HUDEP-2 (cell line): ENCODE results near the gene CSMD2.

Experiments
- DNase-seq, 76 experiments: peaks; one replicate each; lab custom pipeline; 2025; ENCODE audit not compliant: unreplicated experiment in 76 of 76; lab: John Stamatoyannopoulos, UW

CSMD2 gene

DNA sequence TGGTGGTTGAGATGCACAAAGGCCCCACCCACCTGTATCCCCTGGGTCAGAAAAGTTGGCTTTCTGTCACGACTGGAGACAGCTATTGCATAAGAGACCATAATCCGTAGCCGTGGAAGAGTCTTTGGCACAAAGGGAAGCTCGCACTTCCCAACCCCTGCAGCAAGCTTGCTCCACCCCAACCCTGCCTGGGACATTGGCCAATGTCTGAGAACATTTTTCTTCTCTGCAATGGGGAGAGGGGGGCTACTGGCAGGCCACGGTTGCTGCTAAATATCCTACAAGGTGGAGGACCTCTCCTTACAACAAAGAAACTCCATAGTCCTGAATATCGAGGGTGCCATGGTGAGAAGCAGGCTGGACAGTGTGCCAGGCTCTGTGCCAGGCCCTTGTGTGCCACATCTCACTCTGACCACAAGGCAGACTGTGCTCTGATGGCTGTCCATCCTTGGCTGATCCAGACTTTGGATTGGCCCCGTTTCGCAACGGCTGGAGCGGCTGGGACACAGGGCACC lies 104.1 kb downstream of the CSMD2 start:
- DNase-seq, result no peak

DNA sequence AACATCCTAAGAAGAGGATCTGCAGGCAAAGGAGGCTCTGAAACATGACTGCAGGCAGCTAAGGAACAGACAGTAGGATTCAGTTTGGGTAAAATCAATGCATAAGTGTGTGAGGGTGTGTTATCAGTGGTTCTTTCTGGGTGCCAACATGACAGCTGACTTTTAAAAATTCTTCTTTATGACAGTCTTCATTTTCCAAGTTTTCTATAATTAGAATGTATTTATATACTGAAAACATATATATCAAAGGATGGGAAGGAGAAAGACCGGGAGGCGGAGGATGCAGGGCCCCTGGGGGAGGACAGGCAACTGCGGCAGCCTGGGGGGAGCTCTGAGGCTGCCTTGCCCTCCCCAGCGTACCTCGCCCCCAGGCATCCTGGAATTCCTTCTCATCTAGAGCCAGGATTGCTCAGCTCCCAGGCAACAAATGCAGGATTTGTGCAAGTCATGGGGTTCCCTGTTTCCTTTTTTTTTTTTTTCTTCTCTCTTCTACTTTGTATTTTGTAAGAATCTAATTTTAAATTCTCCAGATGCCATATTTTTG lies 104.8 kb downstream of the CSMD2 start:
- DNase-seq, result no peak

DNA sequence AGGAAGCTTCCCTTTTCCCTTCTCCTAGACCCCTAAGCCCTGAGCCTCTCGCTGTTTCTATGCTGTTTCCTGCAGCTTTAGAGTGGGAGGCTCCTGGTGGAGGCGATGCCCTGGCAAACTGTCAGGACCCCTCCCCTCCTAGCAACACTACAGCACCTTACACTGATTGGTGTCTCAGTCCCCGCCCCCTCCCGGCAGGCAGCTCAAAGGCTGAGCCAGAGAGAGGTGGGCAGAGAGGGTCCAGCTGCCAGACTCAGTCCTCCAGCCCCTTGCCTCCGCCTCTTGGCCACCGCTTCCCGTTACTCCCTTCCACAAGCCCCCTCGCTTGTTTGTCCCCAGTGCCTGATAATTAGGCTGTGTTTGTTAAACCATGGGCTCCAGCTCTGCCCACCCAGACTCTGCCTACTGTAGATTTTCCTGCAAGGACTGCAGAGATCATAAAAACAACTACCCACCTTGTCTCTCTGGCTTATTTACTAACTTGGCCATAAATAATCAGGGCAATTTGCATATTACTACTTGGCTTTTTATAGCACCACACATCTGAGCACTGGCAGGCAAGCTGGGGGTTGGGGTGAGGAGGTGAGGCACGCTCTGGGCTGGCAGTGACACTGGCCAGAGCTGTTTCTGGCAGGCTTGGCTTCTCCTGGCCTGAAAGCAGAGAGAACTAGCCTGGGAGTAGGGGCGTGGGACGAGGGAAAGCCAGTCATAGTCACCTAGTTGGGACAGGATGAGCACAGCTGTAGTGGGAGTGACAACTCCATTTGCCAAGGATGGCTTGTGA lies 107.5 kb downstream of the CSMD2 start:
- DNase-seq, result no peak

DNA sequence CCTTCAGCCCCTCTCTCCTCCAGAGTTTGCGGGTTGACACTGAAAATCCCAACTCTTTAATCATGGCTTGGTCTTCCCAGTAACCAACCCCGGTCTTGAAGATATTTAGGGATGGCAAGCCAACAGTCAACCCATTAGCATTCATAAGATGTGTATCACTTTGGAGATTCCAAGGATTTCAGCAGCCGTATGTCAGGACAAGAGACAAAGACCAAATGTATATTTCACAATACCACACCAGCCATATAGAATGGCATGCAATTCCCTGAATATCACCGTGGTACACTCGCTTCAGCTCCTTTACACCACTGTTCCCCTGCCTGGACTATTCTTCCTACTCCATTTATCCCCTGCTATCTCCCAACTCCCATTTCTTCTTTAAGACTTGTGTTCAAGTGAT lies 109.2 kb downstream of the CSMD2 start:
- no peak for DNase-seq

DNA sequence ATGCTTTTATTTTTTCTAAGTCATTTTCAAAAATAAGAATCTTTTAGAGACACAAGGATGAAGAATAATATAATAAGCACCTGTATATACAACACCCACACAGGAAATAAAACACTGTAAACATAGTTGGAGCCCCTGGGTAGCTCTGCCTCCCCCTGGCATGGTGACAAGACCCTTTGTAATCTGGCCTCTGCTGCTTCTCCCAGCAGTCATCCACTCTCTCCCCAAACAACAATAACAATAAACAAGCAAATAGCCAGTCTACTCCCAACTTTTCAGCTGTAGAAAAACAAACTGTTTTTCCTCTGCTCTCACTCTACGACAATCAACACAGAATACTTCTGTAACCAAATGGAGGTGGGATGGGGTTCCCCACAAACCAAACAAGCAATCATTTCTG lies 110.1 kb downstream of the CSMD2 start:
- DNase-seq, result no peak

DNA sequence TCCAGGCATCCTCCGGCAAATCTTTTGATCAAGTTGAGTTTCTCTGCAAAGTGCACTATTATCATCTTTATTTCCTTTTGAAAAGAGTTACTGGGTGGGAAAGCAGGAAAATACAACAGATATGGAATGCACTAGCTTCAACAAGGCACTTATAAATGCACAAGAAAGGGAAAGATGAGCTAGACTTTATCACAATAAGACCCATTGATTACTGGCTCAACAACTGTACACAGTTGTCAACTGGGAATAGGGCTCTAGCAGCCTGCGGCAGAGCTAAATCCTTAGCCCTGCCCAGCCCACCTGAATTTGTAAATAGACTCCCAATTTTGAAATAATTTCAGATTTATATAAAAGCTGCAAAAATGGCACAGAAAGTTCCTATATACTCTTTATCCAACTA lies 111.4 kb downstream of the CSMD2 start:
- DNase-seq, result no peak

DNA sequence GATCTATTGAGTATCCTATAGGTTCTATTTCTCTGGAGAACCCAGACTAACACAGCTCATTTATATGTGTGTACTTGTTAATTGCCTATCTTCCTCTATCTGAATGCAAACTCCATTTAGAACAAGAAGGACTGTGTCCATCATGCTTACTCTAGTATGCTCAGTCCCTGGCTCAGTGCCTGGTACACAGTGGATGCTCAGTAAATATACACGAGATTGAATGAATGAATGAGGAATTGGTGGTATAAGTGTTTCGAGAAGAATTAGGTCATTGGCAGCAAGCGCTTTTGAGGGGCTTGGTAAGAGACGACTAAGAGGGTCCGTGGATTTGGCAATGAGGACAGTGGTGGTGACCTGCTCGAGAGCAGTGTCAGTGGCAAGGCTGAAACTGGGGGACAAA lies 112.5 kb downstream of the CSMD2 start:
- no peak for DNase-seq

DNA sequence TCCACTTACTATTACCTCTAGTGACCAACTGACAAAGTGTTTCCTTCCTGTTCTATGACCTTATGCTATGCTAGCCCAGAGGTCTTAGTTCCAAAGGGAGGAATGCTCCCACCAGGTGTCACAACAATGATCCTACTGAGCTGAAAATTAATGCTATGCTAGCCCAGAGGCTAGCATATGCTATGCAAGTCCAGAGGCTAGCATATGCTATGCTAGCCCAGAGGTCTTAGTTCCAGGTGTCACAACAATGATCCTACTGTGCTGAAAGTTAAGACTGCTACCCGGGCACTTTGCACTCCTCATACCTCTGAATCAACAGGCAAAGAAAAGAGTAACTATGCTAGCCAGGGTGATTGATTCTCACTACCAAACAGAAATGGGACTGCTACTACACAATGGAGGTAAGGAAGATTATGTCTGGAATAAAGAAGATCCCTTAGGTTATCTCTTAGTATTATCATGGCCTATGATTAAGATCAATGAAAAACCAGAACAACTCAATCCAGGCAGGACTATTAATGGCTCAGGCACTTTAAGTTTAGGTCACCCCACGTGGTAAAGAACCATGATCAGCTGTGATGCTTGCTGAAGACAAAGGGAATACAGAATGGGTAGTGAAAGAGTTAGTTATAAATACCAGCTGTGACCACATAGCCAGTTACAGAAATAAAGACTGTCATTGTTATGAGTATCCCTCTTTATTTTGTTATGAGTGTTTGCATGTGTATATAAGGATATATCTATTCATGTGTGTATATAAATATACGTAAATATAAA lies 114.1 kb downstream of the CSMD2 start:
- no peak for DNase-seq

DNA sequence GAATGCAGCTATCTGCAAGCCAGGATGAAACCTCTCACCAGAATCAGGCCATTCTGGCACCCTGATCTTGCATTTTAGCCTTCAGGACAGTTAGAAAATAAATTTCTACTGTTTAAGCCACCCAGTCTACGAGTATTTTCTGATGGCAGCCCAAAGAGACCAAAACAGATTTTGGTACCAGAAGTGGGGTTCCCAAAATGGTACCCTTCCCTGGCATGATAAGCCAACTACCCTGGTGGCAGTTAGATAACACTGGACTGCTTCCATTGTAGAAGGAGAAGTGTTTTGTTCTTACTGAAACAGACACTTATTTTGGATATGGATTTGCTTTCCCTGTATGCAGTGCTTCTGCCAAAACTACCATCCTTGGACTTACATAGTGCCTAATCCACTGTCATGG lies 115.0 kb downstream of the CSMD2 start:
- no peak for DNase-seq

DNA sequence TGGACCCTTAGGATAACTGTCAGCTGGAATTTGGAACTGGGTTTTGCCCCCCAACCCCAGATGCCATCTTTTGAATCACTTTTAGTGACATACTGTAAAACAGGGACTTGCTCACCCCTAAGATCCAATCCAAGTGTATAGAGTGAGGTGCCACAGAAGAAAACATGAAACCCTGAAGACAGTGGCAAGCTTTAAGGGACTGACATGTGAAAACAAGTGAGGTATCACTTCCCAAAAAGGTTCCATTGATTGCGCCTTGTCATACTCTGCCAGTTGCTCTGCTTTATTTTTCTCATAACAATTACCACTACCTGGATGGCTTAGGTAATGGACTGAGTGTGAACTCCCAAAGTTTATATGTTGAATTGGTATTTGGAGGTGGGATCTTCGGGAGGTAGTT lies 115.6 kb downstream of the CSMD2 start:
- no peak for DNase-seq

DNA sequence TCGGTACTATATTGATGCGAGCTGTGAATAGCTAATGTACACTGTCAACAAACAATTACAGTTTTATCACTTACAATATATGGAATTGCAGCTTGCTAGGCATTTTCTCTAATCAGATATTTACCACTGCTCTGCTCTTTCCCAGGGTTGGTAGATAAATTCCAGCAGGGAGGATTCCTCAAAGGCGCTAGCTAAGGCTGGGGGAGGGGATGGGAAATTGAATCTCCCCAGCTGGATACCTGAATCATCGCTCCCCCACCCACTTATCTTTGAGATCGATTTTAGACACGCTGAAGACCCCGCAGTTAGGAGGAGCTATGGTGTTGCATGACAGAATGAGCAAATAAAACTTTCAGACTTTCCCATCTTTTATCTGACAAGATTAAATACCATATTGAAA lies 127.2 kb downstream of the CSMD2 start:
- no peak for DNase-seq

DNA sequence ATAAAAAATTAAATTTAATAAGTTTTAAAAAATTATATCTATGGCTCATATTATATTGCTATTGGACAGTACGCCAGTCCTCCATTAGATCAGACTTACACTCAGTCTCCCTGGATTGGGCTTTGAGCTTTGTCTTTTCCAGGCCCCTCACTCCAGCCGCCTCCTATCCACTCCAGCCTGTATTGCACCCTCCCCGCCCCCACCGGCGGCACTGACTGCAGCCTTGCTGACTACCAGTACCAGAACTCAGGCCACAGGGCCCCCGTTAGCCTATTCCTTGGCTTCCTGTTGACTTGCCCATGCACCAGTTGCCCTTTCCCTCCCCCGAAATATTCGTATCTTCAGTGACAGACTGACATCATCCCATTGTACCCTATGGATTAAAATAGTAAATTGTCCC lies 127.9 kb downstream of the CSMD2 start:
- DNase-seq, result no peak

DNA sequence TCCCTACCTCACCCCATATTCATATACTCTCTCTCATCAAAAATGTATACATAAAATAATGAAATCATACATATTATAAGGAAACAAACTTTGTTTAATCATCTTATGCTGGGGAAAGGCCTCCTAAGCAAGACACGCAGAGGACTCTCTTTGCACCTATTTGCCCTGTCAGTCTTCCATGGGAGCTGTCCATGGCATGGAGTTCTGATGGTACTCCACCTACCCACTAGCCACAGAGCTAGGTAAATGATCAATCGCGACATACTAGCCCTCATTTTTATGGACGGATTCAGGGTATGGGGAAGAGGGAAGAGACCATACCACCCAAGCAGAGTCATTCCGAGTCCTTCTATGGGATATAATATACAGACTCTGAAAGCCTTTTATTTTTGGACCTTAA lies 131.0 kb downstream of the CSMD2 start:
- DNase-seq, result no peak

DNA sequence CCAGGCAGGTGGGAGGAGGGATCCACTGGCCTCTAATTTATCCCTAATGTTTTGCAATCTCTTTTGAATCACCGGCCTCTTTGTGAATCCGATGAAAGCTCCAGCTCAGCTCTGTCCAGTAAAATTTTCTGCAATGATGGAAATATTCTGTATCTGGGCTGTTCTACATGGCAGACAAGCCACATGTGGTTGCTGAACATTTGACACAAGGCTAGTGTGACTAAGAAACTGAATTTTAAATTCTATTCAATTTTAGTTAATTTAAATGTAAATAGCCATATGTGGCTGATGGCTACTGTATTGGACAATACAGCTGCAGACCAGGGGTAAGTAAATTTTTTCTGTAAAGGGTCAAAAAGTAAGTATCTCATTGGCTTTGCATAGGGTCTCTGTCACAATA lies 135.1 kb downstream of the CSMD2 start:
- no peak for DNase-seq

DNA sequence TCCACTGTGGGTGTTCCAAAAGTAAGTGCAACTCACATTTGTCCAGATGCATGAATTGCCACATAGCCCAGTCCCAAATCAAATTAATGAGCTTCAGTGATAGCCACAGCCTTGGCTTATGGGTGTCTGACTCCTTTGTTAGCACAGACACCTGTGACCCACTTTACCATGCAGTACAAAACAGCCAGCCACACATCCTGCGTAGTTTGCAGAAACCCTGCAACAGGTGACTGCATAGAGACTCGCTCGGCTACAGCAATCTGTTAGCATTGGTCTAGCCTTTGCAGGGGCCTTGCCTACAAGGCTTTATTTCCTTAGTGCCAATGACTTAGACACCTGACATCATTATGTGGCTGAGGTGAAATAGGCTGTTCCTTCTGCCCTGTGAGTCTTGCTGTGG lies 135.5 kb downstream of the CSMD2 start:
- DNase-seq, result no peak

DNA sequence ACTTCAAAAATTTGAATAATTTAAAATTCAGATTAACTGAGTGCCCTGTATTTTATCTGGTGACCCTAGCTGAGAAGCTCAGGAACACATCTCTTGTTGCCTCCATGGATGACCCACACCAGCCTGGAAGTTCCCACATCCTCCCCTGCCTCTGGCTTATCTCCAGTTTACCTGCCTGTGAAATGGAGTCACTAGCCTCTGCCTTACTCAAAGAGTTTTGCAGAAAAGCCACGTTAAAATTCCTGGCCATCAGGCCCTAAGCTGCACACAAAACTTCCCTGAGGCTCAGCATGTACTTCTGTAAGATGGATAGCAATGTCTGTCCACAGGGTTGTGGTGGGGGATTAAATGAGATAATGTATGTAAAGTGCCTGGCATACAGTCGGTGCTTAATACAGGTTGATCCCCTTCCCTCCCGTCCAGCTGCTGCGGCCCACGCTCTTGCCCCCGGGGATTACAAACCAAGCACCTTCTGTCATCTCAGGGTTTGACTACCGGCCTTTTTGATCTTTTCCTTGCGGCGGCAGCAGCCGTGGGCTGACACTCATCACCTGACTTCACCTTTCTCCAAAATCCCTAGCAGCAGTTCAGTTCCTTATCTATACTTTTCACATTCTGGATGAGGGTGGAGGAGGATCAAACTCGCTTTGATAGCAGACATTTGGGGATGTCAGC lies 136.5 kb downstream of the CSMD2 start:
- DNase-seq, result no peak

DNA sequence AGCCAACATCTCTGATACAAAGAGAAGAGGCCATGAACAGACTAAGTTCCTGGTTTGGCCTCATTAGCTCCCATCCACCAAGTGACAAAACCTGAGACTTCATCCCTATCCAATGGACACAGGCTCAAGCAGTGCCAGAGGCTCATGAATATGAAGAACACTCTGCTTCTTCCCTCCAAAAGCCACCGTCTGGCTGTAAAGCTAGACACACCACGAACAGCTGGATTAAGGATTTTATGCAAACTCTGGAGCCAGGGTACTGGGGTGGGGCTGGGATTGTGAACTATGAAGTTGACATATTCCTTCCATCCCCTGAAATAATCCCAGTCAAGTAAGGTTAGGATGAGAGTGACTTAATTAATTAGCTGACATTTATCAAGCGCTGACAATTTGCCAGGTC lies 139.4 kb downstream of the CSMD2 start:
- DNase-seq, result no peak

DNA sequence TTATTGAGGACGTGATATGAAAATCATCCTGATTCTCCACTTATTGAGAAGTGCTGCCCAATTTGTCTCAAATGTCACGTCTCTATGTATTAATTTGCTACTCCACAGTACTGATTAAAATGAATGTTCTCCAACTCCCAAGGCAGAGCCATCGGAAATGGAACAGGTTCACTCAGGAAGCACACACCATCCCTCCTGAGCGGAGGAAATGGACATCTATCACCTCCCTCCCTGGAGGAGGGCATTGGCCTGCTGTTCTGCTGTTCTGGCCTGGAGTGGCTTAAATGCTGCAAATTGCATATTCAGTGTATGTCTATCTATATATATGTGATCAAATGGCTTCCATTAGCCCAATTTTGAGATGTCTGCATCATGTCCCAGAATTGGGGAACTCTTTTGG lies 140.5 kb downstream of the CSMD2 start:
- no peak for DNase-seq

DNA sequence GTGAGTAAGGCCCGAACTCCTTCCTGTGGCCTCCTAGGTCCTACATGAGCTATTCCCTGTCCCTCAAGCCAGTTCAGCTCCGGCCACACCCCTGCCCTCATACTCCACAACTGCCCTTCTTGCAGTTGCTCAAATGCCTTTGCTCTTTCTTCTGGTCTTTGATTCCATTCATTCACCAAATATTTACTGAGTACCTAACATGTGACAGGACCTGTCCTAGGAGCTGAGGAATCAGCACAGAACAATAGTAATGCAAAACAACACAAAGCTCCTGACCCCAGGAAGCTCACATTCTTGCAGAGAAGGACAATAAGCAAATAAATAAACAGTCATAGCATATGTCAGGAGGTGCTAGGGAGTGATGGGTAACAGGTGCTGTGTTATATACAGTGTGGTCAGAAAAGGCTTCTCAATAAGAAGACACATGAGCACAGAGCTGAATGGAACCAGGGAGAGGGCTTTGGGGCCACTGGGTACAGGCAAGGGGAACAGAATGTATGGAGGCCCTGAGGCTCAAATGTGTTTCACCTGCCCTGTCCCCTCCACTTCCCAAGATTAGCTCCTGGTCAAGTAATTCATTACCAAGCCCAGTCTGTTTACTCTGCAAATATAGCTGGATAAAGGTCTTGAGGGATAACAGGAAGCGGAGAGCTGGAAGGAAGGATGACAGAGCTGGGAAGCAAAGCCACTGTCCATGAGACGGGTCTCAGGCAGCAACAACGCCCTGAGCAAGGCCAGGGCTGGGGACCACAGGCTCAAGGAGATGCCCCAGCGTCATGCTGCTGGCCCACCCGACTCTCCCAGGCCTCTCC lies 145.1 kb downstream of the CSMD2 start:
- DNase-seq, result no peak

DNA sequence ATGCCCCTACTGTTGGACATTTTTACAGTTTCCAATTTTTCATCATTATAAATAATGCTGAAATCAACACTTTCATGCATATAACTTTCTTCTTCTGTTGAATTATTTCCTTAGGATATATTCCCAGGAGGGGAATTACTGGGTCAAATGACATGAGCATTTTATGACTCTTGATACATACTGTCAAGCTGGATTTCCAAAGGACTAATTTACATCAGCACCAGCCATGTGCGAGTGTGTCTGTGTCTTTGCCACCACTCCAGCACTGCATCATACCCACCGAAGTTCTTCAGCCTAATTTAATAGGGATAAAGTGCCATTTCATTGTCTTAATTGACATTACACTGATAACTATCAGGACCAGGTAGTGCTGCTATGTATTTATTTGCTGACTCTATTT lies 146.7 kb downstream of the CSMD2 start:
- DNase-seq, result no peak
